WTC11 (cell line): ENCODE data around the gene SPDL1. TPM values are rescaled to one million over a fixed set of nuclear protein-coding genes. Genes with fewer than 3 reads are reported as not detected.

Source experiments
- ATAC-seq: fragments of 200-7000 bp; cut with Tn5 transposase; 2 replicates; pipeline ENCODE4 v1.10.0; 2021; ENCODE audit warnings: mild to moderate bottlenecking, moderate library complexity
- CTCF ChIA-PET: fragments of 300-600 bp; sonication (Branson Sonifier 250); formaldehyde crosslinking; loops from one replicate; lab custom pipeline; 2021; ENCODE audit warnings: antibody characterized with exemption; lab: Charles Lee
- POLR2A ChIA-PET: fragments of 350-600 bp; sonication (Branson Sonifier 250); formaldehyde crosslinking; loops from one replicate; lab custom pipeline; 2021; ENCODE audit warnings: antibody characterized with exemption; lab: Charles Lee
- DNase-seq: peaks from one replicate; pipeline ENCODE4 v3.0.0; 2021; ENCODE audit warnings: low spot score
- H3K27ac Mint-ChIP-seq: 2 replicates; pipeline ENCODE4 v1.8.0; 2021; ENCODE audit warnings: mixed read lengths
- H3K27me3 Mint-ChIP-seq: 2 replicates; pipeline ENCODE4 v1.8.0; 2021; ENCODE audit warnings: low read depth, mild to moderate bottlenecking, moderate library complexity, mixed read lengths
- H3K36me3 Mint-ChIP-seq: 2 replicates; pipeline ENCODE4 v1.8.0; 2021; ENCODE audit warnings: mixed read lengths
- H3K4me1 Mint-ChIP-seq: 2 replicates; pipeline ENCODE4 v1.8.0; 2022; ENCODE audit warnings: mixed read lengths
- H3K4me3 Mint-ChIP-seq: 2 replicates; pipeline ENCODE4 v1.8.0; 2021; ENCODE audit warnings: mild to moderate bottlenecking, moderate library complexity, mixed read lengths
- H3K9me3 Mint-ChIP-seq: 2 replicates; pipeline ENCODE4 v1.8.0; 2021; ENCODE audit warnings: mixed read lengths
- CBFB ChIP-seq: sonication (generic); formaldehyde crosslinking; IDR thresholded peaks from 2 replicates; pipeline ENCODE4 v1.8.1; 2022; ENCODE audit warnings: mild to moderate bottlenecking, low read depth, missing genetic modification reagents
- CREM ChIP-seq: sonication (generic); formaldehyde crosslinking; IDR thresholded peaks from 2 replicates; pipeline ENCODE4 v1.8.1; 2022; ENCODE audit warnings: mild to moderate bottlenecking, missing genetic modification reagents, moderate library complexity
- EMX1 ChIP-seq: fragments of 250-450 bp; sonication (Bioruptor Pico); IDR thresholded peaks from 2 replicates; pipeline ENCODE4 v1.8.0; 2021; ENCODE audit warnings: mild to moderate bottlenecking
- MXD4 ChIP-seq: fragments of 250-450 bp; sonication (Bioruptor Pico); IDR thresholded peaks from 2 replicates; pipeline ENCODE4 v1.8.0; 2021; ENCODE audit warnings: mild to moderate bottlenecking, moderate library complexity, borderline replicate concordance
- NFYB ChIP-seq: sonication (generic); formaldehyde crosslinking; conservative IDR thresholded peaks from 2 replicates; pipeline ENCODE4 v1.8.0; 2022; ENCODE audit warnings: low read depth, missing genetic modification reagents
- SMAD4 ChIP-seq: sonication (generic); formaldehyde crosslinking; IDR thresholded peaks from 2 replicates; pipeline ENCODE4 v1.8.0; 2022; ENCODE audit warnings: mild to moderate bottlenecking, missing genetic modification reagents
- SP1 ChIP-seq: sonication (generic); formaldehyde crosslinking; conservative IDR thresholded peaks from 2 replicates; pipeline ENCODE4 v1.8.1; 2022; ENCODE audit warnings: missing genetic modification reagents
- TCF7 ChIP-seq: sonication (generic); formaldehyde crosslinking; IDR thresholded peaks from 2 replicates; pipeline ENCODE4 v1.8.0; 2022; ENCODE audit warnings: mild to moderate bottlenecking, low read depth, missing genetic modification reagents, moderate library complexity
- TEAD4 ChIP-seq: sonication (generic); formaldehyde crosslinking; IDR thresholded peaks from 2 replicates; pipeline ENCODE4 v1.8.0; 2022; ENCODE audit warnings: mild to moderate bottlenecking, missing genetic modification reagents
- ZNF138 ChIP-seq: sonication (generic); formaldehyde crosslinking; conservative IDR thresholded peaks from 2 replicates; pipeline ENCODE4 v1.8.1; 2022; ENCODE audit warnings: mild to moderate bottlenecking, moderate library complexity, missing genetic modification reagents
- ZNF232 ChIP-seq: sonication (generic); formaldehyde crosslinking; IDR thresholded peaks from 2 replicates; pipeline ENCODE4 v1.8.0; 2022; ENCODE audit warnings: mild to moderate bottlenecking, missing genetic modification reagents
- ZNF396 ChIP-seq: fragments of 250-450 bp; sonication (Bioruptor Pico); IDR thresholded peaks from 2 replicates; pipeline ENCODE4 v1.8.0; 2021; ENCODE audit warnings: mild to moderate bottlenecking, moderate library complexity, borderline replicate concordance
- ZNF671 ChIP-seq: fragments of 250-450 bp; sonication (Bioruptor Pico); IDR thresholded peaks from 2 replicates; pipeline ENCODE4 v1.8.0; 2021; ENCODE audit warnings: mild to moderate bottlenecking
- total RNA-seq: library from RNA; stranded (reverse); gene quantifications from 3 replicates; pipeline ENCODE4 v1.2.3, GENCODE V29; 2021
- TF ChIP-seq, protein P1 (sequence below): sonication (generic); formaldehyde crosslinking; IDR thresholded peaks from 2 replicates; pipeline ENCODE4 v1.8.0; 2022; ENCODE audit warnings: mild to moderate bottlenecking, missing genetic modification reagents
- TF ChIP-seq, protein P2 (sequence below): sonication (generic); formaldehyde crosslinking; IDR thresholded peaks from 2 replicates; pipeline ENCODE4 v1.8.0; 2022; ENCODE audit warnings: missing genetic modification reagents
- TF ChIP-seq, protein P3 (sequence below): sonication (generic); formaldehyde crosslinking; IDR thresholded peaks from 2 replicates; pipeline ENCODE4 v1.8.0; 2023; ENCODE audit warnings: mild to moderate bottlenecking, missing genetic modification reagents
- TF ChIP-seq, protein P4 (sequence below): sonication (generic); formaldehyde crosslinking; IDR thresholded peaks from 2 replicates; pipeline ENCODE4 v1.8.0; 2023; ENCODE audit warnings: missing genetic modification reagents
- TF ChIP-seq, protein P5 (sequence below): sonication (generic); formaldehyde crosslinking; IDR thresholded peaks from 2 replicates; pipeline ENCODE4 v1.8.1; 2023; ENCODE audit warnings: mild to moderate bottlenecking, moderate library complexity, missing genetic modification reagents
- TF ChIP-seq, protein P6 (sequence below): sonication (generic); formaldehyde crosslinking; IDR thresholded peaks from 2 replicates; pipeline ENCODE4 v1.8.0; 2023; ENCODE audit warnings: missing genetic modification reagents, mild to moderate bottlenecking, borderline replicate concordance
- TF ChIP-seq, protein P7 (sequence below): sonication (generic); formaldehyde crosslinking; IDR thresholded peaks from 2 replicates; pipeline ENCODE4 v1.8.1; 2022; ENCODE audit warnings: low read depth, missing genetic modification reagents, borderline replicate concordance

SPDL1 gene
- total RNA-seq, 1 experiment from 2014 or later: 35.1 TPM

DNA sequence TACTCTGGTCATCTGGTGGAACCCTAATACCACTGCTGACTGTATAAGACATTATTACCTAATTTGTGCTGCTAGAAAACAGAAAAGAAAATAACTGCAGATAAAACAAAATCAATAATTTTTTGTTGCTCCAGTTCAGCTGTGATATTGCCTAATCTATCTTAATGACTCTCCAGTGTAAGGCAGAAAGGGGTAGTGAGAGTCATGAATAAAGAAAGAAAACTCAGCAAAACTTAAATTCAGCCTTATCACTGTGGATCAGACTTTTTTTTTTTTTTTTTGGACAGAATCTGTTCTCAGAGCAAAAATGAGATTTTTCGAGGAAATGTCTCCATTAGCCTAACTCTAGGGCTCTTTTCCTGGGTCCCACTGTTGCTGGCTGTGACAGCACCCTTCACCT, 52.4 kb downstream of the SPDL1 start:
- peaks cover 17% of the 10 kb centered on the region for H3K36me3 Mint-ChIP-seq
- TF ChIP-seq, protein P1, sequence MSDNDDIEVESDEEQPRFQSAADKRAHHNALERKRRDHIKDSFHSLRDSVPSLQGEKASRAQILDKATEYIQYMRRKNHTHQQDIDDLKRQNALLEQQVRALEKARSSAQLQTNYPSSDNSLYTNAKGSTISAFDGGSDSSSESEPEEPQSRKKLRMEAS: no peak
- TF ChIP-seq ZNF138 (CRISPR knock-in tag): no peak
- TF ChIP-seq, protein P2, sequence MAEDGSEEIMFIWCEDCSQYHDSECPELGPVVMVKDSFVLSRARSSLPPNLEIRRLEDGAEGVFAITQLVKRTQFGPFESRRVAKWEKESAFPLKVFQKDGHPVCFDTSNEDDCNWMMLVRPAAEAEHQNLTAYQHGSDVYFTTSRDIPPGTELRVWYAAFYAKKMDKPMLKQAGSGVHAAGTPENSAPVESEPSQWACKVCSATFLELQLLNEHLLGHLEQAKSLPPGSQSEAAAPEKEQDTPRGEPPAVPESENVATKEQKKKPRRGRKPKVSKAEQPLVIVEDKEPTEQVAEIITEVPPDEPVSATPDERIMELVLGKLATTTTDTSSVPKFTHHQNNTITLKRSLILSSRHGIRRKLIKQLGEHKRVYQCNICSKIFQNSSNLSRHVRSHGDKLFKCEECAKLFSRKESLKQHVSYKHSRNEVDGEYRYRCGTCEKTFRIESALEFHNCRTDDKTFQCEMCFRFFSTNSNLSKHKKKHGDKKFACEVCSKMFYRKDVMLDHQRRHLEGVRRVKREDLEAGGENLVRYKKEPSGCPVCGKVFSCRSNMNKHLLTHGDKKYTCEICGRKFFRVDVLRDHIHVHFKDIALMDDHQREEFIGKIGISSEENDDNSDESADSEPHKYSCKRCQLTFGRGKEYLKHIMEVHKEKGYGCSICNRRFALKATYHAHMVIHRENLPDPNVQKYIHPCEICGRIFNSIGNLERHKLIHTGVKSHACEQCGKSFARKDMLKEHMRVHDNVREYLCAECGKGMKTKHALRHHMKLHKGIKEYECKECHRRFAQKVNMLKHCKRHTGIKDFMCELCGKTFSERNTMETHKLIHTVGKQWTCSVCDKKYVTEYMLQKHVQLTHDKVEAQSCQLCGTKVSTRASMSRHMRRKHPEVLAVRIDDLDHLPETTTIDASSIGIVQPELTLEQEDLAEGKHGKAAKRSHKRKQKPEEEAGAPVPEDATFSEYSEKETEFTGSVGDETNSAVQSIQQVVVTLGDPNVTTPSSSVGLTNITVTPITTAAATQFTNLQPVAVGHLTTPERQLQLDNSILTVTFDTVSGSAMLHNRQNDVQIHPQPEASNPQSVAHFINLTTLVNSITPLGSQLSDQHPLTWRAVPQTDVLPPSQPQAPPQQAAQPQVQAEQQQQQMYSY: no peak
- no peak for TF ChIP-seq ZNF396 (CRISPR knock-in tag)
- TF ChIP-seq NFYB: no peak
- TF ChIP-seq, protein P3, sequence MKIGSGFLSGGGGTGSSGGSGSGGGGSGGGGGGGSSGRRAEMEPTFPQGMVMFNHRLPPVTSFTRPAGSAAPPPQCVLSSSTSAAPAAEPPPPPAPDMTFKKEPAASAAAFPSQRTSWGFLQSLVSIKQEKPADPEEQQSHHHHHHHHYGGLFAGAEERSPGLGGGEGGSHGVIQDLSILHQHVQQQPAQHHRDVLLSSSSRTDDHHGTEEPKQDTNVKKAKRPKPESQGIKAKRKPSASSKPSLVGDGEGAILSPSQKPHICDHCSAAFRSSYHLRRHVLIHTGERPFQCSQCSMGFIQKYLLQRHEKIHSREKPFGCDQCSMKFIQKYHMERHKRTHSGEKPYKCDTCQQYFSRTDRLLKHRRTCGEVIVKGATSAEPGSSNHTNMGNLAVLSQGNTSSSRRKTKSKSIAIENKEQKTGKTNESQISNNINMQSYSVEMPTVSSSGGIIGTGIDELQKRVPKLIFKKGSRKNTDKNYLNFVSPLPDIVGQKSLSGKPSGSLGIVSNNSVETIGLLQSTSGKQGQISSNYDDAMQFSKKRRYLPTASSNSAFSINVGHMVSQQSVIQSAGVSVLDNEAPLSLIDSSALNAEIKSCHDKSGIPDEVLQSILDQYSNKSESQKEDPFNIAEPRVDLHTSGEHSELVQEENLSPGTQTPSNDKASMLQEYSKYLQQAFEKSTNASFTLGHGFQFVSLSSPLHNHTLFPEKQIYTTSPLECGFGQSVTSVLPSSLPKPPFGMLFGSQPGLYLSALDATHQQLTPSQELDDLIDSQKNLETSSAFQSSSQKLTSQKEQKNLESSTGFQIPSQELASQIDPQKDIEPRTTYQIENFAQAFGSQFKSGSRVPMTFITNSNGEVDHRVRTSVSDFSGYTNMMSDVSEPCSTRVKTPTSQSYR (CRISPR knock-in tag): no peak
- TF ChIP-seq SP1 (CRISPR knock-in tag): no peak
- no peak for TF ChIP-seq TCF7
- TF ChIP-seq SMAD4 (CRISPR knock-in tag): no peak
- TF ChIP-seq ZNF671: no peak
- TF ChIP-seq CBFB (CRISPR knock-in tag): no peak
- no peak for TF ChIP-seq MXD4
- TF ChIP-seq ZNF232 (CRISPR knock-in tag): no peak
- TF ChIP-seq, protein P4, sequence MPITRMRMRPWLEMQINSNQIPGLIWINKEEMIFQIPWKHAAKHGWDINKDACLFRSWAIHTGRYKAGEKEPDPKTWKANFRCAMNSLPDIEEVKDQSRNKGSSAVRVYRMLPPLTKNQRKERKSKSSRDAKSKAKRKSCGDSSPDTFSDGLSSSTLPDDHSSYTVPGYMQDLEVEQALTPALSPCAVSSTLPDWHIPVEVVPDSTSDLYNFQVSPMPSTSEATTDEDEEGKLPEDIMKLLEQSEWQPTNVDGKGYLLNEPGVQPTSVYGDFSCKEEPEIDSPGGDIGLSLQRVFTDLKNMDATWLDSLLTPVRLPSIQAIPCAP (CRISPR knock-in tag): no peak
- TF ChIP-seq, protein P5, sequence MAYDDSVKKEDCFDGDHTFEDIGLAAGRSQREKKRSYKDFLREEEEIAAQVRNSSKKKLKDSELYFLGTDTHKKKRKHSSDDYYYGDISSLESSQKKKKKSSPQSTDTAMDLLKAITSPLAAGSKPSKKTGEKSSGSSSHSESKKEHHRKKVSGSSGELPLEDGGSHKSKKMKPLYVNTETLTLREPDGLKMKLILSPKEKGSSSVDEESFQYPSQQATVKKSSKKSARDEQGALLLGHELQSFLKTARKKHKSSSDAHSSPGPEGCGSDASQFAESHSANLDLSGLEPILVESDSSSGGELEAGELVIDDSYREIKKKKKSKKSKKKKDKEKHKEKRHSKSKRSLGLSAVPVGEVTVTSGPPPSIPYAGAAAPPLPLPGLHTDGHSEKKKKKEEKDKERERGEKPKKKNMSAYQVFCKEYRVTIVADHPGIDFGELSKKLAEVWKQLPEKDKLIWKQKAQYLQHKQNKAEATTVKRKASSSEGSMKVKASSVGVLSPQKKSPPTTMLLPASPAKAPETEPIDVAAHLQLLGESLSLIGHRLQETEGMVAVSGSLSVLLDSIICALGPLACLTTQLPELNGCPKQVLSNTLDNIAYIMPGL (CRISPR knock-in tag): no peak
- TF ChIP-seq, all 79 proteins: peak for 0
- no peak for ATAC-seq
- H3K27ac Mint-ChIP-seq: no peak overlapping the region
- ChIA-PET CTCF (interaction anchor here (0.7 kb wide), 1 partner anchor 496 kb away, joined by 4 read pairs; no protein-coding TSS in a partner anchor), POLR2A (no interaction called here)
- peaks cover 22% of the 10 kb centered on the region for H3K9me3 Mint-ChIP-seq
- peak overlapping the region; percentile 90 for H3K4me3 Mint-ChIP-seq
- no peak for DNase-seq
- peaks cover 17% of the 10 kb centered on the region for H3K4me1 Mint-ChIP-seq
- peaks cover 30% of the 10 kb centered on the region for H3K27me3 Mint-ChIP-seq

DNA sequence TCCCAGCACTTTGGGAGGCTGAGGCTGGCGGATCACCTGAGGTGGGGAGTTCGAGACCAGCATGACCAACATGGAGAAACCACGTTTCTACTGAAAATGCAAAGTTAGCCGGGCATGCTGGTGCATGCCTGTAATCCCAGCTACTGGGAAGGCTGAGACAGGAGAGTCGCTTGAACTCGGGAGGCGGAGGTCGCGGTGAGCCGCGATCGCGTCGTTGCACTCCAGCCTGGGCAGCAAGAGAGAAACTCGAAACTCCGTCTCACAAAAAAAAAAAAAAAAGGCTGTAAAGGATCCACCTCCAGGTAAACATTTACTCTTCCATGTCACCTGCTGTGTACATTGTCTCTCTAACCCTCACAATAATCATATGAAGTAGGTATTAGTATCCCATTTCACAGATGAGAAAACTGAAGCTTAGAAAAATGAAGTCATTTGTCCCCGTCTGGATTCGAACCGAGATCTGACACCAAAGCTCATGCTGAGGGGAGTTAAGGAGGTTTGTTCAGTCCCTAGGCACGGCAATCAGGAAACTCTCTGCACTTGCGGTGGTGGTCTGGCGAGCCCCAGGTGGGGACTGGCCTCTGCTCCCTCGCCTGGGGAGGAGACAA, 53.0 kb downstream of the SPDL1 start:
- peak overlapping the region; percentile 90 for H3K4me3 Mint-ChIP-seq
- CTCF ChIA-PET: interaction anchor here (0.7 kb wide), 1 partner anchor 495 kb away, joined by 4 read pairs; no protein-coding TSS in a partner anchor
- peaks cover 30% of the 10 kb centered on the region for H3K27me3 Mint-ChIP-seq
- DNase-seq (no peak), ATAC-seq (peak; percentile 43)
- peaks cover 22% of the 10 kb centered on the region for H3K9me3 Mint-ChIP-seq
- H3K36me3 Mint-ChIP-seq: peaks cover 17% of the 10 kb centered on the region
- H3K27ac Mint-ChIP-seq: no peak overlapping the region
- peaks cover 22% of the 10 kb centered on the region for H3K4me1 Mint-ChIP-seq
- POLR2A ChIA-PET: interaction anchor here (0.5 kb wide), 1 partner anchor 22 kb away, joined by 5 read pairs; no protein-coding TSS in a partner anchor
- TF ChIP-seq, protein P6, sequence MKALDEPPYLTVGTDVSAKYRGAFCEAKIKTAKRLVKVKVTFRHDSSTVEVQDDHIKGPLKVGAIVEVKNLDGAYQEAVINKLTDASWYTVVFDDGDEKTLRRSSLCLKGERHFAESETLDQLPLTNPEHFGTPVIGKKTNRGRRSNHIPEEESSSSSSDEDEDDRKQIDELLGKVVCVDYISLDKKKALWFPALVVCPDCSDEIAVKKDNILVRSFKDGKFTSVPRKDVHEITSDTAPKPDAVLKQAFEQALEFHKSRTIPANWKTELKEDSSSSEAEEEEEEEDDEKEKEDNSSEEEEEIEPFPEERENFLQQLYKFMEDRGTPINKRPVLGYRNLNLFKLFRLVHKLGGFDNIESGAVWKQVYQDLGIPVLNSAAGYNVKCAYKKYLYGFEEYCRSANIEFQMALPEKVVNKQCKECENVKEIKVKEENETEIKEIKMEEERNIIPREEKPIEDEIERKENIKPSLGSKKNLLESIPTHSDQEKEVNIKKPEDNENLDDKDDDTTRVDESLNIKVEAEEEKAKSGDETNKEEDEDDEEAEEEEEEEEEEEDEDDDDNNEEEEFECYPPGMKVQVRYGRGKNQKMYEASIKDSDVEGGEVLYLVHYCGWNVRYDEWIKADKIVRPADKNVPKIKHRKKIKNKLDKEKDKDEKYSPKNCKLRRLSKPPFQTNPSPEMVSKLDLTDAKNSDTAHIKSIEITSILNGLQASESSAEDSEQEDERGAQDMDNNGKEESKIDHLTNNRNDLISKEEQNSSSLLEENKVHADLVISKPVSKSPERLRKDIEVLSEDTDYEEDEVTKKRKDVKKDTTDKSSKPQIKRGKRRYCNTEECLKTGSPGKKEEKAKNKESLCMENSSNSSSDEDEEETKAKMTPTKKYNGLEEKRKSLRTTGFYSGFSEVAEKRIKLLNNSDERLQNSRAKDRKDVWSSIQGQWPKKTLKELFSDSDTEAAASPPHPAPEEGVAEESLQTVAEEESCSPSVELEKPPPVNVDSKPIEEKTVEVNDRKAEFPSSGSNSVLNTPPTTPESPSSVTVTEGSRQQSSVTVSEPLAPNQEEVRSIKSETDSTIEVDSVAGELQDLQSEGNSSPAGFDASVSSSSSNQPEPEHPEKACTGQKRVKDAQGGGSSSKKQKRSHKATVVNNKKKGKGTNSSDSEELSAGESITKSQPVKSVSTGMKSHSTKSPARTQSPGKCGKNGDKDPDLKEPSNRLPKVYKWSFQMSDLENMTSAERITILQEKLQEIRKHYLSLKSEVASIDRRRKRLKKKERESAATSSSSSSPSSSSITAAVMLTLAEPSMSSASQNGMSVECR: no peak
- no peak for TF ChIP-seq CREM (CRISPR knock-in tag)
- TF ChIP-seq, protein P7, sequence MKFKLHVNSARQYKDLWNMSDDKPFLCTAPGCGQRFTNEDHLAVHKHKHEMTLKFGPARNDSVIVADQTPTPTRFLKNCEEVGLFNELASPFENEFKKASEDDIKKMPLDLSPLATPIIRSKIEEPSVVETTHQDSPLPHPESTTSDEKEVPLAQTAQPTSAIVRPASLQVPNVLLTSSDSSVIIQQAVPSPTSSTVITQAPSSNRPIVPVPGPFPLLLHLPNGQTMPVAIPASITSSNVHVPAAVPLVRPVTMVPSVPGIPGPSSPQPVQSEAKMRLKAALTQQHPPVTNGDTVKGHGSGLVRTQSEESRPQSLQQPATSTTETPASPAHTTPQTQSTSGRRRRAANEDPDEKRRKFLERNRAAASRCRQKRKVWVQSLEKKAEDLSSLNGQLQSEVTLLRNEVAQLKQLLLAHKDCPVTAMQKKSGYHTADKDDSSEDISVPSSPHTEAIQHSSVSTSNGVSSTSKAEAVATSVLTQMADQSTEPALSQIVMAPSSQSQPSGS: no peak
- TF ChIP-seq TEAD4 (CRISPR knock-in tag): no peak
- TF ChIP-seq EMX1 (CRISPR knock-in tag): no peak
